Coronary artery (tissue), 2 donors: ENCODE results near the gene ERC1.
A peak's percentile ranks its signal among the peaks of the same experiment; 100 is the strongest.

Experiments
- DNase-seq: peaks from one replicate; pipeline ENCODE4 v3.0.0-alpha.2; 2017; ENCODE audit warnings: low spot score
- H3K27ac ChIP-seq, 2 donors: fragments of 200-600 bp; sonication (generic); one replicate each; pipeline ENCODE4 v1.5.1; 2016 to 2019
- H3K4me3 ChIP-seq: fragments of 200-600 bp; sonication (generic); 2 replicates; pipeline ENCODE4 v1.5.1; 2016; ENCODE audit warnings: mild to moderate bottlenecking, moderate library complexity
- CTCF ChIP-seq: fragments of 200-600 bp; sonication (generic); IDR thresholded peaks from one replicate; pipeline ENCODE4 v1.5.1; 2019; ENCODE audit warnings: antibody characterized with exemption

The ERC1 gene

DNA sequence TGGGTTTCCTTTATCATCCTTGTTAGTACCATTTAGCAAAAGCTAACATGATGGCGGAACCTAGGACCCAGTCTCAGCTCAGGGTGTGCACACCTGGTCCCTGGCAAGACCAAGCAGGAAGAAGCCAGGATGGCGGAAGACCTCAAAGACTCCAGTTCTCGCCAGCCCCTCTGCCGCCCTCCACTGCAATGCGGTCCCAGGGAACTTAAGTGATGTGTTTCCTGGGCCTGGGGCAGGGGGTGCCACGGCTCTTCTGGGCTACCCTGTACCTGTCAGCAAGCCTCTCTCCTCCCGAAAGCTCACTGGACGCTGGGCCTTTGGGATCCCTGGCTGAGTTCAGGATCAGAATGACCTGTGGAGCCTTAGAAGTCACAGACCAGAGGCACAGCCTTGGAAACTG lies 532.0 kb downstream of the ERC1 start:
- no peak for TF ChIP-seq CTCF
- Histone ChIP-seq H3K27ac (no peak overlapping the region), H3K4me3 (no peak overlapping the region)
- peak; percentile 49 for DNase-seq

DNA sequence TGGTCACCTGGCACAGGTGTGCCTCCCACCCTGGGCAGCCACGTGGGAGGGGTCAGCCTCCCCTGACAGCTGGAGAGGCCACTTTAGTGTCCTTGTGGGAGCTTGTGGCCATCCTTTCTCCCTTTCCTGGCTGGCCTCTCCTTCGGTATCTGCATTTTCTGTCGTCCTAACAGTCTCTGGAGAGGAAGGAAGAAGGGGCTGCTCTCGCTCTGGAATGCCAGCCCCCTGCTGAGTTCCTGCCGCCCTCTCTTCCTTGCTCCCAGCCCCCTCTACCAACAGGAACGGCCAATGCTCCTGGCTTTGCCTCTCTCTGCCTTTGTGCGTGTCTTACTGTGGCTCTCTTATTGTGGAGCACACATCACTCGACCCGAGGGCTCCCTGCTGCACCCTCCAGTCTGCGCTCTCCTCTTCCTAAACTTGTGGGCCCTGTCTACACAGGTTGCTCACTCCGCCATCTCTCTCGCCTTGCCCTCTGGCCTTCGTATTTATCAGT lies 532.6 kb downstream of the ERC1 start:
- peak; percentile 47 for DNase-seq
- no peak overlapping the region for H3K4me3 ChIP-seq
- TF ChIP-seq CTCF: no peak
- H3K27ac ChIP-seq: no peak overlapping the region

DNA sequence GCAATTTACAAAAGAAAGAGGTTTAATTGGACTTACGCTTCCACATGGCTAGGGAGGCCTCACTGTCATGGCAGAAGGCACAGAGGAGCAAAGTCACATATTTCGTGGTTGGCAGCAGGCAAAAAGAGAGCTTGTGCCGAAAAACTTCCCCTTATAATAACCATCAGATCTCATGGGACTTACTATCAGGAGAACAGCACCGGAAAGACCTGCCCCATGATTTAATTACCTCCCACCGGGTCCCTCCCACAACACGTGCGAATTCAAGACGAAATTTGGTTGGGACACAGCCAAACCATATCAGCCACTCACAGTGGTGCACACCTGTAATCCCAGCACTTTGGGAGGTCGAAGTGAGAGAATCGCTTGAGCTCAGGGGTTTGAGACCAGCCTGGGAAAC lies 534.8 kb downstream of the ERC1 start:
- no peak overlapping the region for H3K4me3 ChIP-seq
- no peak overlapping the region for H3K27ac ChIP-seq
- DNase-seq: no peak
- no peak for TF ChIP-seq CTCF

GRCh38 chr12:1527789-1528188 lies 536.8 kb downstream of the ERC1 start:
- no peak overlapping the region for H3K4me3 ChIP-seq
- DNase-seq: no peak
- no peak overlapping the region for H3K27ac ChIP-seq
- TF ChIP-seq CTCF: no peak

DNA sequence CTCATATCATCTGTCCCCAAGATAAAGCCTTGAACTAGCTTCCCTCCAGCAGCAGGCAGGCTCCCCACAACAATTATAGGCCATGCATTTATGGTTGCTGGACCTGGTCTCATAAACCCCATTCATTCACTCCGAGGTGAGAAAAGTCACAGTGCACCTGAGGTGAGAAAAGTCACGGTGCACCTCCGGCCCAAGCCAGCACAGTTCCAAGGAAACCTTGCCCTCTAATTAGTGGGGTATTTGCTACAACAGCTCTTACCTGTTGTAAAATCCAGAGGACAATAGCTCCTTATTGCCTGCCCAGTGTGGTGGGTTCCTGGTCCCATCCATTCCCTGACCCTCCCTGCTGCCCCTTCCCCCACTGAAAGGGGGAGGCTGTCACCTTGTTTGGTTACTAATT lies 537.8 kb downstream of the ERC1 start:
- H3K4me3 ChIP-seq: no peak overlapping the region
- no peak overlapping the region for H3K27ac ChIP-seq
- no peak for TF ChIP-seq CTCF
- DNase-seq: no peak

DNA sequence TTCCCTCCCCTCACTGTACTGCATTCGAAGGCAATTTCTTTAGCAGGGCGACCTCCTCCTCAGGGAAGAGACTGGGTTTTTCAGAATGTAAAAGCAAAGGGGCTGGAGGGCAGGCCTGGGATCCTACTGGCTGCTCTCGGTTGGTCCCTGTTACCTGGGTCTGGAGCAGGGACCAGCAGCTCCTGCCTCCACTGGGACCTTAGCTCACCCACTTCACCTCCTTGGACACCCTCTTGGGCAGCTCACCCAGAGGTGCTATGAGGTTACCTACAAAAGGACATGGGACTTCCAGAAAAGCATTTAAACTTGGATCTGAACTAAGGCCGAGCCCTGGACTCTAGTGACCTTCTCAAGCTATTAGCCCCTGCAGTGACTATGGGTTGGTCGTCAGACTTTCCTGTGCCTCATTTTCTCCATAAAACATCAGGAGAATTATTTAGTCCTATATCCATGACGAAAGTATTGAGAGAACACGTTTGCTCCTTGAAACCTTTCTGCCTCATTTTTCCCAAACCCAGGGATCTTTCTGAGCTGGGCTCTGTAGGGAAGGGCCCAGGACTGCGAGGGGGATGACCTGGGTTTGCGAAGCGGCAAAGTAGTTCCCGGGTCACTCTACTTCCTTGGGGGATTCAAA lies 538.3 kb downstream of the ERC1 start:
- DNase-seq: no peak
- Histone ChIP-seq H3K27ac (no peak overlapping the region), H3K4me3 (peak overlapping the region; percentile 71)
- no peak for TF ChIP-seq CTCF

DNA sequence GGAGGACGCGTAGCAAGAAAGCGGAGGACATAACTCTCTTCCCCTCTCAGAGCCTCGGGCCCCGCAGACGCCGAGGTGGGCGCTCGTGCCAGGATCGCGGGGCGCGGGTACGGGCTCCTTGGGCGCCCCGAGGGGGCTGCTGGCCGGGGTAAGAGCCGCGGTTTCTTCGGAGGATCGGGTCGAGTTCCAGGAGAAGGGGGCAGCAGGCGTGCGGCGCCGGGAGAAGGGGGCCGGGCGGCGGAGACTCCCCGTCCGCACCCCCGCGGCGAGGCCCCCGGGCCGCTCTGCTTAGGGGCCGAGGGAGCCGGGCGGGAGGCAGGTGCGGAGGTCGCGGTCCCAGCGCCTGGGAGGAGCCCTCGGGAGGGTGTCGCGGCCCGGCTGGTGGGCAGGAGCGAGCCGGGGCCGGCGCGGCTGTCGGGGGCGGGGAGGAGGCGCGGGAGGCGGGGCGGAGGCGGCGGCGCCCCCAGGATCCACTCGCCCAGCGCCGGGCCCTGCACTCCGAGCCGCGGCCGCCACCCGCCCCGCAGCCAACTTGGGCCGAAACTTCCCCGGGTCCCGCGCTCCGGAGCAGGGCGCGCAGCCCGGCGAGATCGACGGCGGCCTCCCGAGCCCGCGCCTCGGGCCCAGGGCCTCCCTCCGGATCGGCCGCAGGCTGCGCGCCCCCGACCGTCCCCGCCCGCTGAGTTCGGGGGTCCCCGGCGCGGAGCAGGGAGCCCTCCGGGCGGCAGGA lies 539.0 kb downstream of the ERC1 start:
- H3K4me3 ChIP-seq: peak overlapping the region; percentile 71
- no peak for TF ChIP-seq CTCF
- H3K27ac ChIP-seq: no peak overlapping the region
- no peak for DNase-seq
